ENCODE results near the gene FOXJ3. TPM values are rescaled to one million over a fixed set of nuclear protein-coding genes. Genes with fewer than 3 reads are reported as not detected.

The FOXJ3 gene
- total RNA-seq, 2 donors from 2014 or later = 30.6 to 62.0 TPM

DNA sequence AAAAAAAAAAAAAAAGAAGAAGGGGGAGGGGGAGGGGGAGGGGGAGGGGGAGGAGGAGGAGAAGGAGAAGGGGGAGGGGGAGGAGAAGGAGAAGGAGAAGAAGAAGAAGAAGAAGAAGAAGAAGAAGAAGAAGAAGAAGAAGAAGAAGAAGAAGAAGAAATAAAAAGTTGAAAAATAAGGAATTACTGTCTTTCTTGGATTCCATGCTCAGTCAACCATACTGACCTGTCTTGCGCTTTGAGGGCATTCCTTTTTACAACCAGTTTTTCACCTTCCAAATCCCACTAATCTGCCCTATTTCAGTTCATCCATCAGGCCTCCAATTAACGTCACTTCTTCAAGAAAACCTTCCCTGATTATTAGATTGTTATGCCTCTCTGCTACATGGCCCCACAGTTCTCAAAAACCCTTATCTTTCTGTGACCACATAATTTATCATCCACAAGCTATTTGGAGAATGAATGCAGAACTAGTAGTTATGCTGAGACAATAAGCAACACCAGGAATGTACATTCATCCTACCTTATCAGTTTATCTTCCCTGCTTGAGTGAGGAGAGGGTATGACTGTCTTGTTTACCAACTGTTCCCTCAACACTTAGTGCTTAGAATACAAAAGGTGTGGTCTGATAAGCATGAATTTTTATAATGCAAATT lies 113.0 kb downstream of the FOXJ3 start:
- TF ChIP-seq, protein P1, sequence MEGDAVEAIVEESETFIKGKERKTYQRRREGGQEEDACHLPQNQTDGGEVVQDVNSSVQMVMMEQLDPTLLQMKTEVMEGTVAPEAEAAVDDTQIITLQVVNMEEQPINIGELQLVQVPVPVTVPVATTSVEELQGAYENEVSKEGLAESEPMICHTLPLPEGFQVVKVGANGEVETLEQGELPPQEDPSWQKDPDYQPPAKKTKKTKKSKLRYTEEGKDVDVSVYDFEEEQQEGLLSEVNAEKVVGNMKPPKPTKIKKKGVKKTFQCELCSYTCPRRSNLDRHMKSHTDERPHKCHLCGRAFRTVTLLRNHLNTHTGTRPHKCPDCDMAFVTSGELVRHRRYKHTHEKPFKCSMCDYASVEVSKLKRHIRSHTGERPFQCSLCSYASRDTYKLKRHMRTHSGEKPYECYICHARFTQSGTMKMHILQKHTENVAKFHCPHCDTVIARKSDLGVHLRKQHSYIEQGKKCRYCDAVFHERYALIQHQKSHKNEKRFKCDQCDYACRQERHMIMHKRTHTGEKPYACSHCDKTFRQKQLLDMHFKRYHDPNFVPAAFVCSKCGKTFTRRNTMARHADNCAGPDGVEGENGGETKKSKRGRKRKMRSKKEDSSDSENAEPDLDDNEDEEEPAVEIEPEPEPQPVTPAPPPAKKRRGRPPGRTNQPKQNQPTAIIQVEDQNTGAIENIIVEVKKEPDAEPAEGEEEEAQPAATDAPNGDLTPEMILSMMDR (IDR thresholded peaks at IDR 0.05) = no peak
- Histone ChIP-seq H3K27me3 (replicated peaks; ENCODE audit: insufficient read depth) (no peaks in the 10 kb centered on the region), H3K36me3 (no peaks in the 10 kb centered on the region), H3K9me3 (no peaks in the 10 kb centered on the region), H3K27ac (no peak overlapping the region), H3K4me1 (ENCODE audit: control insufficient read depth in 1 of 2, low read depth in 2 of 2) (peaks cover 0 to 18% of the 10 kb centered on the region in 2 donors), H3K4me3 (no peak overlapping the region)
- DNase-seq (ENCODE audit: low spot score) (no peak), ATAC-seq (ENCODE audit: insufficient number of reproducible peaks, low FRiP score, low read depth) (no peak)

DNA sequence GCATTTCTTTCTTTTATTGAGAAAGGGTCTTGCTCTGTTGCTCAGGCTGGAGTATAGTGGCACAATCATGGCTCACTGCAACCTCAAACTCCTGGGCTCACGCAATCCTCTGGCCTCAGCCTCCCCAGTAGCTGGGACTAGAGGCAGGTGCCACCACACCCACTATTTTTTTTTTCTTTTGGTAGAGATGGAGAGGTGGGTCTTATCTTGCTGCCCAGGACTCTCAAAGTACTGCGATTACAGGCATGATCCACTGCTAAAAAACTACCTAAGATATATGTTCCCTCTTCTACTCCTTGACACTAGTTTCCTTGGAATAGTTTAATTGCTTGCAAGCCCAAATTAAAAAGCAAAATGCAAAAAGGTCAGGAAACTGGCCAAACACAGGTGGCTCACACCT lies 113.6 kb downstream of the FOXJ3 start:
- Histone ChIP-seq H3K27me3 (replicated peaks; ENCODE audit: insufficient read depth) (no peaks in the 10 kb centered on the region), H3K4me3 (no peak overlapping the region), H3K4me1 (ENCODE audit: control insufficient read depth in 1 of 2, low read depth in 2 of 2) (peaks cover 0 to 12% of the 10 kb centered on the region in 2 donors), H3K9me3 (no peaks in the 10 kb centered on the region), H3K36me3 (no peaks in the 10 kb centered on the region), H3K27ac (no peak overlapping the region)
- no peak for ATAC-seq (ENCODE audit: insufficient number of reproducible peaks, low FRiP score, low read depth)
- DNase-seq (ENCODE audit: low spot score) = no peak
- TF ChIP-seq, protein P1 (IDR thresholded peaks at IDR 0.05) = no peak

DNA sequence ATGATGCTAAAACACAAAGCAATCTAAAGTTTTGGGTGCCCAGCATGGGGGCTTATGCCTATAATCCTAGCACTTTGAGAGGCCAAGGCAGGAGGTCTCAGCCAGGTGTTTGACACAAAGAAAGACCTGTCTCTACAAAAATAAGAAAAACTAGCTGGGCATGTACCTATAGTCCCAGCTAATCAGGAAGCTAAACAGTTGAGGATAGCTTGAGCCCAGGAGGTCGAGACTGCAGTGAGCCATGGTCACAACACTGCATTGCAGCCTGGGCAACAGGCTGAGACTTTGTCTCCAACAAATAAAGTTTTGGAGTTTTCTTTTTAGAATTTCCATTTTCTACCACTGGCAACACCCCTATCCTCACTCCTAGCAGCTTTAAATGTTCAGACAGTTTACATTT lies 115.4 kb downstream of the FOXJ3 start:
- DNase-seq (ENCODE audit: low spot score) (no peak), ATAC-seq (ENCODE audit: insufficient number of reproducible peaks, low FRiP score, low read depth) (no peak)
- Histone ChIP-seq H3K9me3 (no peaks in the 10 kb centered on the region), H3K27me3 (replicated peaks; ENCODE audit: insufficient read depth) (no peaks in the 10 kb centered on the region), H3K4me1 (ENCODE audit: control insufficient read depth in 1 of 2, low read depth in 2 of 2) (peaks cover 4% of the 10 kb centered on the region in 2 donors), H3K36me3 (no peaks in the 10 kb centered on the region), H3K4me3 (no peak overlapping the region), H3K27ac (no peak overlapping the region)
- TF ChIP-seq, protein P1 (IDR thresholded peaks at IDR 0.05) = no peak

DNA sequence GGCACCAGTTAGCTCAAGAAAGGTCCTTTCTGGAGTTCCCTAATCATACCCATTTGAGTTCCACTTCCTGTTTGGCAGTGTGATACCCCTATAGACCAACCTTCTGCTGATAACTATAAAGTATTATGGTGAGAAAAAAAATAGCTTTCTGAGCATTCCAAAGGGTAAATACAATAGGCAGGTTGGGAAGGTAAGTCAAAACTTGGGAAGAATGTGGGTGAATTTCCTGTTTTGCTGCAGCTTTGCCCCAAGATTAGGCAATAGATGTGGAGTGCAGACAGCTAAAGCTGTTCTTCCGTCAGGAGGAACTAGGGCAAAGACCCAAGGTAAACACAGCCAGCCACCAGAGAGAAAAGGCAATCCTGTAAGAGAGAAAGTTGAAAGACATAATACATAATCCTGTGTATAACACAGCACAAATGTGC lies 120.6 kb downstream of the FOXJ3 start:
- no peak for ATAC-seq (ENCODE audit: insufficient number of reproducible peaks, low FRiP score, low read depth)
- Histone ChIP-seq H3K9me3 (no peaks in the 10 kb centered on the region), H3K4me1 (ENCODE audit: control insufficient read depth in 1 of 2, low read depth in 2 of 2) (peaks cover 9 to 23% of the 10 kb centered on the region in 2 donors), H3K36me3 (no peaks in the 10 kb centered on the region), H3K27me3 (replicated peaks; ENCODE audit: insufficient read depth) (no peaks in the 10 kb centered on the region), H3K4me3 (no peak overlapping the region), H3K27ac (no peak overlapping the region)
- no peak for DNase-seq (ENCODE audit: low spot score)
- TF ChIP-seq, protein P1 (IDR thresholded peaks at IDR 0.05) = no peak

DNA sequence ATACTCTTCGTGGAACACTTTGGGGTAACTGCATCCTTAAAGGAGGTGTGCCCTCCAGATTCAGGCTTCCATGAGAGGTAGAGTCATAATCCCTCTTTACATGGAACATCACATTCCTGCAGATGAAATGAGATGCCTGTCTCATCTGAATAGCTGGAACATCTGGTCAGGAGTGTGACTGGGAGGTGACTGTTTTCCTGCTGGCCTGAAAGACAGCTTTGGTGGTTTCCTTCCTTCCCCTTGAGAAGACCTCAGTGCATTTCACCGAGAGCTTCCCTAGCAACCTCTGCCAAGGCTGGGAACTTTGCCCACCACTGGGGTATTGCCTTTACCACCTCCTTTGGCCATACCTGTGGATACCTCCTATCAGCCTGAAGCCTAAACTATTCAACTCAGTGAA lies 123.8 kb downstream of the FOXJ3 start:
- H3K27me3 ChIP-seq (replicated peaks; ENCODE audit: insufficient read depth) = no peaks in the 10 kb centered on the region
- H3K27ac ChIP-seq = no peak overlapping the region
- H3K4me1 ChIP-seq (ENCODE audit: control insufficient read depth in 1 of 2, low read depth in 2 of 2) = peaks cover 9 to 23% of the 10 kb centered on the region in 2 donors
- TF ChIP-seq, protein P1 (IDR thresholded peaks at IDR 0.05) = no peak
- ATAC-seq (ENCODE audit: insufficient number of reproducible peaks, low FRiP score, low read depth) = no peak
- no peak overlapping the region for H3K4me3 ChIP-seq
- no peaks in the 10 kb centered on the region for H3K36me3 ChIP-seq
- no peak for DNase-seq (ENCODE audit: low spot score)
- H3K9me3 ChIP-seq = no peaks in the 10 kb centered on the region

Measured in thoracic aorta (tissue), 2 donors.